Measurements from ENCODE around the gene PHLDA3.
"Not testable (repeated sequence)": the region's sequence is repeated elsewhere in the genome, so short reads cannot be mapped to it uniquely, and the experiment has no call there.

Gene PHLDA3

DNA sequence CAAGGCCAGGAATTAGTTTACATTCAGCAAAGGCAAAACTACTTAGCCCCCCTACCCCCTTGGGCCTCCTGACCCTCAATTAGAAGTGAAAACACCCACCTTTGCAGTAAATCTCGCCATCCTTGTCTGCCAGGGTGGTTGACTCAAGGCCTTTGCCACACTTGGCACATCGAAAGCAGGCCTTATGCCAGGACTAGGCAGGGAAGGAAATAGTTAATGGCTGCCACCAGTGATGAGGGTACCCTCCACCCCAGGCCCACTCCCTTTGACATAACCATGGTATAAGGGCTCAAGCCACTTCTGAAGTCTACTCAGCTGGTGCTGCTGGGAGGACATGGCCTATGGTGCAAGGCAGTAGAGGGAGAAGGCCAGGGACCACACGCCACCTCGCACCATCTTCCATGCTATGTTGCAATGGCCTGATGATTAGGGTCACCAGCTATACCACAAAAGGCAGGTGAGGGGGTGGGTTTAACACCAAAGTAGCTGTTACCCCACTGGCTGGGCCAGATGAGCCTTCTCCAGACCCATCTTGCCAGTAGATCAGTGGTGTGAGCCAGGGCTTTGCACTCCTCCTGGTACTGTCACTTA, 16.3 kb upstream of the PHLDA3 start:
- no peak for DNase-seq (ENCODE audit: low spot score)

DNA sequence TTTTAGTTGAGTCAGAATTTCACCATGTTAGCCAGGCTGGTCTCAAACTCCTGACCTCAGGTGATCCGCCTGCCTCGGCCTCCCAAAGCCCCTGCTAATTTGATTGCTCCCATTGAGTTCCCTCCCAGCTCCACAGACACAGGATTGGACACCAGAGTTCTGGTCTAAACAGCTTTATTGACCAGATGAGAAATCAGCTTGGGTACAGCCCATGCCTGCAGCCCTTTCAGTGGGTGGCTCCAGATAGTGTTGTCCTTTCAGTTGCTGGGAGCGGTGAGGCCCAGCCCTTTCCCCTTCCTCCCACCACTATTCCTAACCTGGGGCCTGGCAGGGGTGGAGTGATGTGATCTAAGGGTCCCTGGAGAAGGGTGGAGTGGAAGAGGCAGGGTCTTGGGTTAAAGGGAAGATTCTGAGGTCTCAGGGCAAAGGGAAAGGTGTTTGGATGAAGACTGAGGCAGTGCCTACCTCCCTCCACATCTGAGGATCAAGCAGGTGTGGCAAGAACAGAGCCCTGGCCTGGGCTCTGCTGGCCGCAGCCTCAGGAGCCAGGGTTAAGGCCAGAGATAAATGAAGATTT, 14.5 kb upstream of the PHLDA3 start:
- no peak for DNase-seq (ENCODE audit: low spot score)

DNA sequence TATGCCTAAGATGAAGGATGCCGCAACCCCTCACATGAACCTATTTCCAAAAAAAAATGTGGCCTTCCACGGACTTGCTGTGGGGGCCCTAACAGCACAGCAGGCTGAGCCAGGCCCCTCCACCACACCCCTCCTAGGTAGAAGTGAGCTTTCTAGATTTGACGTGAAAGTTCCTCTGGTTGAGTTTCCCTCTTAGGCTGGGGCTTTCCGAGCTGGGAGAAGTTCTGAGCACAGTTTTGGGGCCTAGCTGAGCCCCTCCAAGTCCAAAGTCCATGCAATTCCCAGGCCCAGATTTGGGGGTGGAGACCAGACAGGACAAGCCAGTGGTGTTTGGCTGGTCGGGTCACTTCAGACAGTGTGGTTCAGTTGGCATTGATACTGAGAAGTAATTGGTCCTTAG, 13.8 kb upstream of the PHLDA3 start:
- DNase-seq (ENCODE audit: low spot score), result no peak

DNA sequence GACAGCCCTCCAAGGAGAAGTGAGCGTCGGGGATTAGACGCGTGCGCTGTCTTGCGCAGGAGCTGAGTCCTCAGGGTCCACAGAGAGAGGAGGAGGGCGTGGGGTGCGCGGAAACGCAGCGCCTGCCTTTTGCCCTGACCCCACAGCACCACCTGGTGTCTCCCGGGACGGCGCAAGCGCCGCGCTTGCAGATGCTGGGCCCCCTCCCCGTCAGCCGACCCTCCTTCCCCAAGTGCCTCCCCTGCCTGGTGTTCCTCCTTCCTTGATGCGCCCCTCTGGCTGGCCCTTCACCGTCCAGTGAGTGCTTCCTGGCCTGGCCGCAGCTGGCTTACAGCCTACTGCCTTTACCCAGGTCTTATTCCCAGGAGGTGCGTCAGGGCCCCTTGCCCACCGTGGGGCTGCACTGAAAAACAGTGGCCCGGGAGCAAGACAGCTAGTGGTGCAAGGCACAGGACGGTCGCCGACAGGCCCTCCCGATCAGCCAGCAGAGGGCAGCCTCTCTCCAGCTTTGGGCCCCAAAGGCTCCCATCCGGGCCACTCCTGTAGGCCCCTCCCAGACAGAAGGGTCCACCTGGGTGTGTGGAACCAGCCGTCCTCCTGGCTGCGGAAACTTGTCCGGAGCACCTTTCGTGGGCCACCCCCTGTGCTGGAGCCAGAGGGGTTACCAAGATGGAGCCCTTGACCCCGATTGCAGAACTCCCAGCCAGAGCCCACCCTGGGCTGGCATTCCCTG, 12.9 kb upstream of the PHLDA3 start:
- DNase-seq (ENCODE audit: low spot score), result peak; percentile 75

DNA sequence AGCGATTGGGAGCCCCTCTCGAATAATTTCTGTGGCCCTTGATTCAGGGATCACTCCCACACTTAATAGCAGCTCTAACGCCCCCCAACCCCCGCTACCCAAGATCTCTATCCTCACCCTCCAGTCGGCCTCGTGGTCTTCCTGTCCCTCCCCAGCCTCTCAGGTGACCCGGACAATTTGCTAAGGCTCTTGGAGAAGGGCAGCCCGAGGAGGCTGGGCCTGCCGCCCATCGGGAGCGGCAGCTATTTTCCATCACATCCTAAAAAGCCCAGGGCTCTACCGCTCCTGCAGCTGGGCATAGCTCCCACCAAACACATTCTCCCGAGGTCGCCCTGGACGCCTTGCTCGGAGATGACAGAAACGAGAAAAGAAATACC, 12.0 kb upstream of the PHLDA3 start:
- DNase-seq (ENCODE audit: low spot score), result no peak

DNA sequence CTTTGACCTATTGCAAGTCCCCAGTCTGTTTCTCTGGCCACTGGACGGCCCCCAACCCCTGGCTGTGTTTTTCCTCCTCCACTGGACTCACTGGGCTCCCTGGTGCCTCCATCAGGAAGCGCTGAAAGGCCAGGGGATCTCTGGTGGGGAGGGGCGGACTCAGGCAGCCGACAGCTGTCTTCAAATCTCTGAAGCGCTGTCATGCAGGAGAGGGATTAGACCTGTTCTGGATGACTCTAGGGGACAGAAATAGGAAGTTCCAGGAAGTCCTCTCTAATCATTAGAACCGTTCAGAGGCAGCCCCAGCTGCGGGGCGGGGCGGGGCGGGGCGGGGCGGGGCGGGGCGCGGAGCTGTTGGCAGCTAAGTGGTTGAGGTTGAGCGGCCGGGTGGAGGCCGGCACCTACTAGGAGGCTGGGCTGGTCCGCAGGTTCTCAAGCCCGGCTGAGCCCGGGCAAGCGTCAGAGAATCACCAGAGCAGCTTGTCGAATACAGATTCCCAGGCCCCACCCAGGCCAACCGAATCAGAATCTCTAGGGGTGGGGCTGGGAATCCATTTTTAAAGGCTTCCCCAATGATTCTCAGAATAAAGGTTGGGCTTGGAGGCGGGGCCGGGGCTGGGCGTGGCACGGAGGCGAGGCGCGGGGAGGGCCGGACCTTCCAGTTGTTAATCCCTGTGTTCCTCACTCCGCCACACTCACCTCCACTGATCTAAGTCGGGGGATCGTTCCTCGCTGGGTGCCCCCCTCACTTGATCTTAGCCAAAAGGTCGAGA, 11.4 kb upstream of the PHLDA3 start:
- no peak for DNase-seq (ENCODE audit: low spot score)

DNA sequence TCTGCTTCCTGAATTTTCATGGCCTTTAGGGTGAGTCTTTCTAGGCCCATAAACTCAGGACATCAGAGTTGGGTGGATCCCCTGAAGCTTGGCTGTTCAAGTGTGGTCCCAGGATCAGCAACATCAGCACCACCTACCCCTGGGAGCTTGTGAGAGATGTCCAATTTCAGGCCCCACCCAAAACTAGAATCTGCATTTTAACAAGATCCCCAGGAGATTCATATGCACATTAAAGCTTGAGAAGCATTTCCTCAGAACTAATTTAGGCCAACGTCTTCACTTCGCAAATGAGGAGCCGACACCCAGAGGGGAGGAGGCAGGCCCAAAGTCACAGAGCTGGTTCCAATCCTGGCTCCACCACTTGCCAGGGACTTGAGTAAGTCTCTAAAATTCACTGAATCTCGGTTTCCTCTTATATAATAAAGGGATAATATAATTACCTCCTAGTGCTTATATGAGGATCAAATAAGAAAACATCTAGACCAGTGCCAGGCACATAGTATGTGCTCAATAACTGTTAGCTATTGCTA, 10.3 kb upstream of the PHLDA3 start:
- DNase-seq (ENCODE audit: low spot score), result no peak

DNA sequence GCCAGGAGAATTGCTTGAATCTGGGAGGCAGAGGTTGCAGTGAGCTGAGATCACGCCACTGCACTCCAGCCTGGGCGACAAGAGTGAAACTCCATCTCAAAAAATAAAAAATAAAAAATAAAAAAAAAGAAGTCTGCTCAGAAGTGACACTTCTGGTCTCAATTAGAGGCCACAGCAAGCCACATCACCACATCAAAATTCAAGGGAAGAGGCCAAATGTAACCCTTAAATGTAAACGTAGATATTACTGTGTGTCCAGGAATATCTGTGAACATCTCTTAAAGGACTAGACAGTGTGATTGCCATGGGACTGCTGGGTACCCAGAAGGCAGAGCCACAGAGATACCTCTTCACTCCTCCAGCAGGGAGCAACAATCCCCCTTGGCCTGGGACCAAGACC, 9.7 kb upstream of the PHLDA3 start:
- not testable (repeated sequence) for DNase-seq (ENCODE audit: low spot score)

DNA sequence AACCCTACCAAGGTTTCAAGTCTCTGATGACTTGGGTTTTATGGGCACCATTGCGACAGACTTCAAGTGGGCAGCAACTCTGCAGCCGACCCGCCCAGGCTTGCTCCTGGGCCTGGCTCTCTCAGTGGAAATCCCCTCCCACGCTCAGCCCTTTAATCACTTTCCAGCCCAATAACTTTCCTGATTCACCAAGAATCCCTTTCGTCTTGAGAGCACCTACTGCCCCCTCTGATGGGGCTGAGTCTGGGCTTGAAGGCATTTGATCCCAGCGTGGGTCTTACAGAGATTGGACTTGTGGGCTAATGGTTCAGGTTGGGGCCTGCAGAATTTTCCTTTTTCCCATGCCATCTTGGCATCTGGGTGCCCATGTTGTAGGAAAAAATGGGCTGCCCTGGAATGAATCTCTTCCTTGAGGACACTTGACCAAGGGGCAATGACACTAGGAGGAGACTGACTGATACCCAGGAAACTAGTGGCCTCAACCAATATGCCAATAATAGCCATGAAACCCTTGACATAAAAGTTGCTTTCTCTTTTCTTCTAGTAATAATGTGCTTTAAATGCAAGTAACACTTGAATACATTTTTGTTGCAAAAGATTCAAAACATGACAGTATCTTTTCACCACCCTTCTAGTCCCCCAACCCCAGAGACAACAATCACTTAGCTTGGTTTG, 7.8 kb upstream of the PHLDA3 start:
- DNase-seq (ENCODE audit: low spot score), result no peak

DNA sequence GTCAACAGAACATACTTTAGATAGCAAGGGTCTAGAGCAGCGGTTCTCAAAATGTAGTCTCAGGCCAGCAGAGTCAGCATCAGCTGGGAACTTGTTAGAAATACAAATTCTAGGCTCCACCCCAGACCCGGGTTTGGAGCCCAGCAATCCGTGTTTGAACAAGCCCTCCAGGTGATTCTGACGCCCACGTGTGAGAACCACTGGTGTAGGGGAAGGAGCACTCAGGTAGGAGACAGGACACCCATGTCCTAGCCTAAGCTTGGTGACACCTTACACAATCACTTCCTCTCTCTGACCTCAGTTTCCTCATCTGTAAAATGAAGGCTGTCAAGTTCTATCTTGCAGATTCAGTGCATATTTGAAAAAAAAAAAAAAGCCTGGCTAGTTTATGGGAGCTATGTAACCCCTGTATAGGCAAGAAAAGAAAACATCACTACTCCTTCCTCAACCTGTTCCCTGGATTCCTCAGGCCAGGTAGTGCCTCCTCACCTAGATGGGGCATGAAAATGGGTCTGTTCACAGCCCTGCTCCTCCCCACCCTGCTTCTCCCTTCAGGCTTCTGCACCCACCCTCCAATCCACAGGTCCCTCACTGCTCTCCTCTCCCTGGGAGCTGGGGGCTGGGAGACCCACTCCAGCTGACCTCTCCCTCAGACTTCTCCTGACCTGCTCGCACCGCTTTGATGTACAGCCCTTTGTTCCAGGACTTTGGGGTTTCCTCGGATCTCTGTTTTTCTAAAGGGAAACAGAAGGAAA, 7.1 kb upstream of the PHLDA3 start:
- no peak for DNase-seq (ENCODE audit: low spot score)

DNA sequence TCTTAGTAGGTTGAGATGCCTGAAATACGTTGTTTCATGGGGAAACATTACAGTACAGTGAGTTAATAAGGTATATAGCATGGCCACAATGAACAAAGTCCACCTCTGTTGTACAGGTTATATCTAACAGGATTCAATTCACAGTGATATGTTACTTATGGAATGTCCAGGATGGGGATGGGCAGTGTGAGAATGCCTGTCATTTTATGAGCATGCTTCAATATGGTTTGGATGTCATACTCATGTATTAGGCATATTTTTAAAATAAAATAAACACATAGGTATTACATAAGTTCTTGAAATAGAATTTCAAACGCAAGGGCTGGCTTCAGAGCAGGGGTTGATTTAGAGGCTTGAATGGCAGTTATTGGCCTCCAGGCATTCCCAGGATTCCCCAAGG, 6.1 kb upstream of the PHLDA3 start:
- DNase-seq (ENCODE audit: low spot score), result no peak

DNA sequence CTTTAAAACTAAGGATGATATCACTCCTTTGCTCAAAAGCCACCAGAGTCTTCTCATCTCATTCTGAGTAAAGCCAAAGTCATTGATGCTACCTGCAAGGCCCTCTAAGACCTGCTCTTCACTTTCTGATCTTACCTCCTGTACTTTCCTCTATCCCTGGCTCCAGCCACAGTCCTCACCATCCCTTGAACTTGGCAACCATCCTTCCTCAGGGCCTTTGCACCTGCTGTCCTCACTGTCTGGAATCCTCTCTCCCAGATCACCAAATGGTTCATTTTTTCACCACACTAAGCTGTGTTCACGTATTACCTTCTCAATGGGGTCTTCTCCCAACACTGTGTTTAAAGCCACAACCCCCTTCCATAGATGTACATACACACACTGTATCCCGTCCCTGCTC, 4.3 kb upstream of the PHLDA3 start:
- DNase-seq (ENCODE audit: low spot score), result no peak

DNA sequence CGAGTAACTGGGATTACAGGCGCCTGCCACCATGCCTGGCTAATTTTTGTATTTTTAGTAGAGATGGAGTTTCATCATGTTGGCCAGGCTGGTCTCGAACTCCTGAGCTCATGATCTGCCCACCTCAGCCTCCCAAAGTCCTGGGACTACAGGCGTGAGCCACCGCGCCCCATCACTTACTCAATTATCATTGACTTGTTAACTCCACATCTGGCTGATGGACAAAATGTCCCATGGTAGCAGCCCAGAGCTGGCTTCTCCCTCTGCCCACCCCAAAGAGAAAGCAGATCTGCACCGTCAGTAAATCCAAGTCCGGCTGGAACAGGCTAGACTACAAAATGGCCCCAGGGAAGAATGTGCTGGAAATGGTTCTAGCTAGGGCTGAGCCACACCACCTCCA, 3.3 kb upstream of the PHLDA3 start:
- not testable (repeated sequence) for DNase-seq (ENCODE audit: low spot score)

DNA sequence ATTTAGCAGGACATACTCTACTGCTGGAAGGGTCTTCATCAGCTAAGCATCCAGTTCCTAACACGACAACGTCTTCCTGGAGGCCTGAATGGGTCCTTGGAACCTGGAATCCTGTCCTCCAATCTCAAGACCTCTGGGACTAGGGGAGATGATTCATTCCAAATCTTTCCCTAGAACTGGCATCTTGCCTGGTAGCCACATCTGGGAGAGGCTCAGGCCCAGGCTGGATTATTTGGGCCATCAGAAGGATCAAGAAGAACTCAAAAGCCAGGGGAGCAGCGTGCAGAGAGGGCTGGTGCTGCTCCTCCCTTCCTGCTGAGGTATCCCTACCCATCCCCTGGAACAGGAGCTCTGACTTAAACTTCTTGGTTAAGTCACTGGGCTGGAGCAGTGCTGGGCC, 2.8 kb upstream of the PHLDA3 start:
- DNase-seq (ENCODE audit: low spot score), result no peak

DNA sequence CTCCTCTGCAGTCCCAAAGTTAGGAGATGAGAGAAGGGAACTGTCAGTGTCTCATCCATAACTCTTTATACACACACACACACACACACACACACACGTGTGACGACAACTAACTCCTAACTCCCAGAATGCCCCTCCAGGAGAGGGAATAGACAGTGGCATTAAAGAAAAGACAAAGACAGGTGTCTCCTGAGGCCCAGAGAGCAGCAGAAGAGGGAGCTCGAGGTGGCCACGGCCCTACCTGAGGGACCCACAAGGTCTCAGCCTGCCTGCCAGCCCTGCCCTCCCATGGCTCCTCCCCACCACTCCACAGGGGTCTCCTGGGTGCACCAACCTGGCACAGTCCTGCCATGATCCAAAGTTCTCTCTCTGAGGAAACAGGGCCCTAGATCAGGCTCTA, 1.6 kb upstream of the PHLDA3 start:
- DNase-seq (ENCODE audit: low spot score), result no peak

DNA sequence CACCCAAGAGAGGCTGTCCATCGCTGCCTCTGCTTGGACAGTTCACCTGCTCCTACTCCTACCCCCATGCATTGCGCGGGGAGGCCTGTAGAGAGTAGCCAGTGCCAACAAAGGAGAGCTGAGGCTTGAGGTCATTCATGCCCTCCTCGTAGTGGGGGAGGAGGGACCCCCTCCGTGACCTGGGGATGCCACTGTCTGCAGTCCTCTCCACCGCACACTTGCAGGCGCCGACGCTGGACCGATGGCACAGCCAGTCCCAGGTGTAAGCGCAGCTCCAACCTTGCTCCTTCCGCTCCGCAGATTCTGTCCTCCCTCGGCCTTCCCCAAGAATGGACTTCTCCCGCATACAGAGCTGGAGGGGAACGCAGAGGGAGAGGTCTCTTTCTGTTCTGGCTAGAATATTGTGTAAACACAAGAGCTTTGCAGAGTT, 672 bp upstream of the PHLDA3 start:
- no peak for DNase-seq (ENCODE audit: low spot score)

DNA sequence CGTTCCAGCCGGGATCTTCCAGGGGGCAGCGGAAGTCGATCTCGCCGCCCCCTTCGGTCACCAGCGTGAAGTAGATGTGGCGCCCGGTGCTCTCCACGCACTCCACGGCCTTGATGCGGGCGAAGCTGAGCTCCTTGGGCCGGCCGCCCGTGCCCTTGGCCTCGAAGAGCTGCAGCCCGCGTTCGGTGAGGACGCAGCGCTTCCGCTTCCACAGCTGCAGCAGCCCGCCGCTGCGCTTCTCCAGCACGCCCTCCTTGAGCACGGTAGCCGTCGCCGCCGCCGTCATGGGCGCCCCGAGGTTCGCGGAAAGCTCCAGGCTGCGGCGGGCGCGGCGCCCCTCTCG, 516 bp downstream of the PHLDA3 start:
- no peak for DNase-seq (ENCODE audit: low spot score)

DNA sequence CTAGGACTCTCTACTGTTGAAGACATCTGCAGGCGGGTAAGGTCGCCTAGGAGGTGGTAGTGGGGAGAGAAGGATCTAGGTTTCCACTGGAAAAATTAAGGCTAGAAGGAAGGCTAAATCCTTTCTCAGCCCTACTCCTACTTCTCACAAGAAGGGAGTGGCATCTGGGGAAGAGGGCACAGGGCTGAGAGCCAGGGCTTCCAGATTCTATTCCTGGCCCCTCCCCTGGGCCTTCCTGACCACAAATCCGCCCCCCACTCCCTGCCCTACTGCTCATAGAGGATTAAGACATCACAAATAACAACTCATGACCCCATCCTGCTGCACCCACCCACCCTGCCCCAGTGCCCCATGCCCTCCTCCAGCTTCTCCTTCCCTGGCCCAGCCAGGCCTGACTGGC, 2.5 kb downstream of the PHLDA3 start:
- DNase-seq (ENCODE audit: low spot score), result no peak

DNA sequence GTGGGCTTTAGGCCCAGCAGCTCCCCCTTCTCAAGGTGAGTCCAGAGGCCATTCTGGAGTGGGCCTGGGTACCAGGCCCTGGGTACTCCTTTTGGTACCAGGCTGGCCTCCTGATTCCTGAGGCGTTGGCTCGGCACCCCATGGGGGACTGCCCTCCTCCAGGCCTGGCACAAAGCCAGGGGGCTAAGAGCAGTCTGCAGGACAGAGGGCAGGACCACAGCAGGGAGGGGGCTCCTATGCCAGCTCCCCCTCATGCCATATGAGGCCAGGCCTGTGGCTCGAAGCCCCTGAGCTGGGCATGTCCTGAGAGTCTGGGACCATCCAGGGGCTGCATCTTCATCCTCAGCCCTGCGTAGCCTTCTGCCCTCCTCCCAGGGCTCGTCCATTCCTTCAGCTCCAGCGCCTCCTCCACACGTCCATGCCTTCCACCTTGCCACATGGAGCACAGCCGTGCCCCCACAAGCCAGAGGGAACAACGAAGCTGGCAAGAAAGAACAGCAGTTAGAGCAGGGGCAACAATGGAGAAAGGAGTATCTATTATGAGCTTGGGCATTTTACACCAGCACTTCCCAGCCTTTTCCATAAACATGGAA, 3.2 kb downstream of the PHLDA3 start:
- no peak for DNase-seq (ENCODE audit: low spot score)

DNA sequence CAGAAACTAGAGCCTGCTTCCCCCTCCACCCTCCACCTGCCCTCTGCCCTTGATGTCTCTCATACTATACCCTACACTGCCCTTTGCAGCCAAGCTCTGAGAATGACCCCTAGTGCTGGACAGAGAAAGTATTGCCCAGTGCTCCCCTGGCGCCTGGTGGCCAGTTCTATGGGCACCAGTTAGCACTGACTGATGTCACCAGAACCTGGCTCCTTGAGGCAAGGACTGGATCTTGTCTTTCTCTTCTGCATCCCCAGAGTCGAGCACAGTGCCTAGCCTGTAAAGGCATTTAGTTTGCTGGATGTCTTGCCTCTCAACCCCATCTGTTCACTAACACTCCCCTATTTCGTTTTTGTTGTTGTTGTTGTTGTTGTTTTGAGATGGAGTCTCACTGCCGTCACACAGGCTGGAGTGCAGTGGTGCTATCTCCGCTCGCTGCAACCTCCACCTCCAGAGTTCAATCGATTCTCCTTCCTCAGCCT, 5.9 kb downstream of the PHLDA3 start:
- no peak for DNase-seq (ENCODE audit: low spot score)
